GM10847 (cell line): Measurements from ENCODE around the gene MTOR.

Experiments
- POLR2A ChIP-seq: IDR thresholded peaks from 2 replicates; pipeline ENCODE4 v1.6.1; 2011; ENCODE audit not compliant: insufficient read length; ENCODE audit errors: extremely low read depth

MTOR gene

GRCh38 chr1:11285883-11286734, 23.8 kb upstream of the MTOR start:
- no peak for TF ChIP-seq POLR2A

DNA sequence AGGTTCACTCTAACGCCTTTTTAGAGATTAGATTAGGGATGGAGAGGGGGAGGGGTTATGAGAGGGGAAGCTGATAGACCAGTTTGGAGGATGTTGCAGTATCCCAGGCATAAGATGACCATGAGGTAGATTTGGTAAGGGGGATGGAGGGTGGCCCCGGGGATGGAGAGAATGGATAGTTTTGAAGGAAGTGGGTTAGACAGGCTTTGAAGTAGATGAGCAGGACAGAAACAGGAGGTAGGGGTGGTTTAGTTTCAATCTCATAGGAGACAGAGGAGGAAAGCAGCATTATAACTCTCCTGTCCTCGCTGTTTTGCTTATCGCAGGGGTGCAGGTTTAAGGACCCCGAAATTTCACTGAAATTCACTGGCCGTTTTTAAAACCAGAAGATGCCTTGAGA, 22.4 kb upstream of the MTOR start:
- no peak for TF ChIP-seq POLR2A

DNA sequence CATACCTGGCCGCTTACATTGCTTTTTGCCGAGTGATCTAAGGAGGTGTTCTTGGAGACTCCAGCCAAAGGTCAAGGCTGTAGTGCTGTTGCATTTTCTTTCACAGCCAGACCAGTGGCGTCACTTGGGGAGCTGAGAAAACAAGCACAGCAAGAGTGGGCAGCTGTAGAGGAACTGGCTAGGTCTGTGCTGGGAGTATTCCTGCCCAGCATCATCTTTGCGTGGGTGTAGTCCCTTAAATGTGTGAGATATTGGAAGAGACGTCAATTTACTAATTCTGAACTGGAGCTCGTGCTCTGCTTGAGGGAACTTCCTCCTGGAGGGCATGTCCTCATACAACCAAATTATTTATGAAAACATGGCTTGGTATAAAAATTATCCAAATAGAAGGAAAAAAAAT, 20.8 kb upstream of the MTOR start:
- TF ChIP-seq POLR2A: no peak

- no peak for TF ChIP-seq POLR2A
Observed at GRCh38 chr1:11281518-11282331, 19.4 kb upstream of the MTOR start.

GRCh38 chr1:11280719-11281376, 18.5 kb upstream of the MTOR start:
- no peak for TF ChIP-seq POLR2A

DNA sequence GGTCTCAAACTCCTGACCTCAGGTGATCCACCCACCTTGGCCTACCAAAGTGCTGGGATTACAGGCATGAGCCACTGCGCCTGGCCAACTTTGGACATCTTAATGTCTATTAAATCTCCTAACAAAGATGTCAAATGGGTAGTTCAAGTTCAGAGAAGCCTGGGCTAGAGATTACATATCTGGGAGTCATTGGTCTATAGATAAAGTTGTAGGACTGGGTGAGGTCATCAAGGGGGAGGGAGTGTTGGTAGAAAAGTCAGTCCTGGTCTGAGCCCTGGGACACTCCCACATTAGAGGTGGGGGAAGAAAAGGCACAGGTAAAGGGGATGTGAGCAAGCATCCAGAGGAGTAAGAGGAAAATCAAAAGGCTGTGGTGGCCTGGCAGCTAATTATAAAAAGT, 17.3 kb upstream of the MTOR start:
- TF ChIP-seq POLR2A: no peak

GRCh38 chr1:11279152-11279551, 16.8 kb upstream of the MTOR start:
- TF ChIP-seq POLR2A: no peak

DNA sequence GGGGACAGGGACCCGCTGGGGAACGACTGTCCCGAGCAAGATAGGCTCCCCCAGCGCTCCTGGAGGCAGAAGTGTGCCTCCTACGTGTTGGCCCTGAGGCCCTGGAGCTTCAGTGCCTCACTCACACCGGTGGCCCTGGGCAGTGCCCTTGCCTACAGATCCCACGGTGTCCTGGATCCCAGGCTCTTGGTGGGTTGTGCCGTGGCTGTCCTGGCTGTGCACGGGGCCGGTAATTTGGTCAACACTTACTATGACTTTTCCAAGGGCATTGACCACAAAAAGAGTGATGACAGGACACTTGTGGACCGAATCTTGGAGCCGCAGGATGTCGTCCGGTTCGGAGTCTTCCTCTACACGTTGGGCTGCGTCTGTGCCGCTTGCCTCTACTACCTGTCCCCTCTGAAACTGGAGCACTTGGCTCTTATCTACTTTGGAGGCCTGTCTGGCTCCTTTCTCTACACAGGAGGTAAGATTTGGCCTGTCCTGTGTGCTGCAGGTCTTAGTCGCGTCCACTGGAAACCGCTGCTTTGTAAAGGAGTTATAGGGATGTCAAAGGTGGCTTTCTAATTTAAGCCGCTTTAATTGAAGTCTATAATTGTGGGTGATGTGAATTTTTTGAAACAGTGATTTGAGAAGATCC, 11.4 kb upstream of the MTOR start:
- TF ChIP-seq POLR2A: no peak

GRCh38 chr1:11272832-11273594, 10.7 kb upstream of the MTOR start, which contains the start of gene UBIAD1:
UBIAD1 (plus strand) TSS chr1:11273198; CDS start chr1:11273532, 334 bp downstream.
- peak; percentile 86 for TF ChIP-seq POLR2A

- no peak for TF ChIP-seq POLR2A
Observed at GRCh38 chr1:11272544-11272831, 10.1 kb upstream of the MTOR start.

DNA sequence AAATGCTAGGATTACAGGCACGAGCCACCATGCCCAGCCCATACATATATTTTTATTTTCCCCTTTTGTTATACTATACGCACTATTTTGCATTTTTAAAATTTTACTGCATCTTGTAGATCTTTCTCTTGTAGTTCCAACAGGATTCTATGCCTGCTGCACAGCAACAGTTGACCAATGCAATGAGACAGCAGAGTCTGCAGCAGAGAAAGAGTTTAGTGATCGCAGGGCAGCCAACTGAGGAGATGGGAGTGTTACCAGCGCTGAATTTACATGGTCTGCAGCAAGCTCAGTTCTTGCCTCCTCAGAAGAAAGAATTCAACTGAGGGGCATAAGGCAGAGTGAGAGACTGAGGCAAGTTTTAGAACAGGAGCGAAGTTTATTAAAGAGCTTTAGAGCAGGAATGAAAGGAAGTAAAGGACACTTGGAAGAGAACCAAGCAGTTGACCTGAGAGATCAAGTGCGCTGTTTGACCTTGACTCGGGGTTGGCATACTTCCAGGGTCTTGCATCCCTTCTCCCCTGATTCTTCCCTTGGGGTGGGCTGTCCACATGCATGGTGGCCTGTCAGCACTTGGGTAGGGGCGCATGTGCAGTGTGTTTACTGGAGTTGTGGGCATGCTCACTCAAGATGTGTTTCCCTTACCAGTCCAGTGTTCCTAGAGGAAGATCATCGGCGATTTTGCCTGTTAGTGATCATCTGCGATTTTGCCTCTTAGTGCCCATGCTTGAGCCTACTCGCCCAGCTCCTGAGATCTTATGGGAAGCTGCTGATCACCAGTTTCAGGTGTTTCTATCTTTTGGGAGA, 4.1 kb upstream of the MTOR start:
- no peak for TF ChIP-seq POLR2A

DNA sequence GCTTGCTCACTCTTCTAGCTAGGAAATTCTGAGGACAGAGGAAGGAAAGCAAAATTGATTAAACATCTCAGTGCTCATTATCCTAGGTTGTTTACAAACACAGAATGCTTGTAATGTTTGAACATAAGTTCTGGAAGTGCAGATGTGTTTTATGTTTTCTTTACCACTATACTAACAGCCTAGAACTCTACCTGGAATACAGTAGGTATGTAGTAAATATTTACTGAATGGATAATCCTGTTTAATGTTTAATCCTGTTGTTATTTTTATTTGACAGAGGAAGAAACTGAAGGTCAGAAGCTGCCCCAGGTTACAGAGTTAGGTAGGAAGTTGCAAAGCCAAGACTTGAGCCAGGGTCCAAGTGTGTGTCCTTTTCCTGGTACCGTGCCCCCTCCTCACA, 6.1 kb downstream of the MTOR start:
- no peak for TF ChIP-seq POLR2A

DNA sequence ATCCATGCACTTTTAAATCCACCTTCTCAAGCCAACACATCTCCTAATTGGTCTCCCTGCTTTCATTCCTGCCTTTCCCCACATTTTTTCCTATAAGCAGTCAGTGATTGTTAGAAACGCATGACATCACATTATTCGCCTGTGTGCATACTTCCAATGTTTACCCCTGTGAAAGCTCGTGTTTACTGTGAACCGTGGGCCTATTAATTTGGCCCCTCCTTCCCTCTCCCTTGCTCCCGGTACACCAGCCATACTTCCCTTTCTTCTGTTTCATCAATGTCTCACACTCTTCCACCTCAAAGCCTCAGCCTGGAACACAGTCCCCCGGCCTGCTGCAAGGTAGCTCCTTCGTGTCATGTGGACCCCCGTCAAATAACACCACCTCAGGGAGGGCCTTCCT, 9.1 kb downstream of the MTOR start:
- no peak for TF ChIP-seq POLR2A

DNA sequence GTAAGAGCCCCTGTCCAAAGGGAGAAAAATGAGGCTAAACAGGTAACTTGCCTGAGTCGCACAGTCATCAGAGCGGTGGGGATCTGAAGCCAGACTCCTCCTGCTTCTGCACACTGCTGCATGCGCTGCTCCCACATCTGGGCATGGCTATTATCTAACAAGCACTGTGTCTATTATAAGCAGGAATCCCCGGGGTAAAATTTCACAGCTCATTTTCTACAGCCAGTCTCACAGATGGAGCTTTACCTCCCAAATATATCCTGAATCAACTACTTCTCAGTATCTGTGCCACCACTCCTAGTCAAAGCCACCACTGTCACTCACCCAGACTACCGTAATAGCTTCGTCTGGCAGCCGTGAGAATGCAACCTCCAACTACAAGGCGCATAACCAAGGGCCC, 9.8 kb downstream of the MTOR start:
- TF ChIP-seq POLR2A: no peak

- TF ChIP-seq POLR2A: no peak
Observed at GRCh38 chr1:11248169-11248568, 14.2 kb downstream of the MTOR start.
